ENCODE results near the gene SIGMAR1.

Gene SIGMAR1

GRCh38 chr9:34603610-34604231 lies 33.9 kb downstream of the SIGMAR1 start:
- H3K23ac ChIP-seq (ENCODE audit: low read length in 2 of 2), result no peak overlapping the region
- H3K27me3 ChIP-seq (ENCODE audit: control insufficient read depth in 1 of 2, insufficient read depth in 1 of 2, low read length in 2 of 2), result peaks cover 26 to 57% of the 10 kb centered on the region in 2 experiments
- H3K9ac ChIP-seq (ENCODE audit: low read length), result no peak overlapping the region
- H3K4me1 ChIP-seq (ENCODE audit: control insufficient read depth, insufficient read depth, low read depth, low read length), result no peaks in the 10 kb centered on the region
- no peak overlapping the region for H2BK15ac ChIP-seq (ENCODE audit: low read depth, poor library complexity, severe bottlenecking)
- H3K14ac ChIP-seq (ENCODE audit: low read length in 2 of 2), result no peak overlapping the region
- no peak overlapping the region for H2AK5ac ChIP-seq (ENCODE audit: low read length, severe bottlenecking)
- no peak overlapping the region for H2BK120ac ChIP-seq (ENCODE audit: low read depth, low read length)
- no peak overlapping the region for H3K4ac ChIP-seq (ENCODE audit: low read depth in 1 of 2, low read length in 2 of 2)
- H3K79me1 ChIP-seq (replicated peaks; ENCODE audit: low read length, poor library complexity, severe bottlenecking), result no peaks in the 10 kb centered on the region
- H3K4me2 ChIP-seq (ENCODE audit: low read length, poor library complexity, severe bottlenecking), result no peak overlapping the region
- no peak overlapping the region for H4K91ac ChIP-seq (ENCODE audit: low read length)
- DNase-seq, result peak; percentile 79
- H3K18ac ChIP-seq (ENCODE audit: low read depth in 1 of 2, low read length in 2 of 2), result no peak overlapping the region
- H2BK12ac ChIP-seq (ENCODE audit: low read length in 2 of 2), result no peak overlapping the region
- WGBS, result 37% methylated on average over 2 of the region's 4 CpGs
- no peak overlapping the region for H2BK5ac ChIP-seq (ENCODE audit: low read depth, low read length, poor library complexity, severe bottlenecking)
- H3K27ac ChIP-seq (ENCODE audit: low read length, poor library complexity, severe bottlenecking), result no peak overlapping the region
- H2AFZ ChIP-seq (ENCODE audit: low read depth, low read length), result no peak overlapping the region
- no peak overlapping the region for H3K4me3 ChIP-seq (ENCODE audit: insufficient read depth in 1 of 2, low read depth in 1 of 2, low read length in 2 of 2)
- no peaks in the 10 kb centered on the region for H3K9me3 ChIP-seq (ENCODE audit: control insufficient read depth, low read length)
- H4K8ac ChIP-seq (ENCODE audit: low read length), result no peak overlapping the region
- H3K36me3 ChIP-seq (ENCODE audit: control insufficient read depth in 1 of 2, insufficient read depth in 2 of 2, low read depth in 1 of 2, low read length in 2 of 2), result no peaks in the 10 kb centered on the region

GRCh38 chr9:34601937-34602573 lies 35.5 kb downstream of the SIGMAR1 start:
- Histone ChIP-seq H2AK5ac (ENCODE audit: low read length, severe bottlenecking) (no peak overlapping the region), H2BK120ac (ENCODE audit: low read depth, low read length) (no peak overlapping the region), H3K9me3 (ENCODE audit: control insufficient read depth, low read length) (no peaks in the 10 kb centered on the region), H2BK12ac (ENCODE audit: low read length in 2 of 2) (no peak overlapping the region), H3K4me2 (ENCODE audit: low read length, poor library complexity, severe bottlenecking) (no peak overlapping the region), H3K4me1 (ENCODE audit: control insufficient read depth, insufficient read depth, low read depth, low read length) (no peaks in the 10 kb centered on the region), H3K18ac (ENCODE audit: low read depth in 1 of 2, low read length in 2 of 2) (no peak overlapping the region), H3K27ac (ENCODE audit: low read length, poor library complexity, severe bottlenecking) (no peak overlapping the region), H3K9ac (ENCODE audit: low read length) (no peak overlapping the region), H2BK5ac (ENCODE audit: low read depth, low read length, poor library complexity, severe bottlenecking) (no peak overlapping the region), H4K91ac (ENCODE audit: low read length) (no peak overlapping the region), H3K23ac (ENCODE audit: low read length in 2 of 2) (no peak overlapping the region), H3K14ac (ENCODE audit: low read length in 2 of 2) (no peak overlapping the region), H3K27me3 (ENCODE audit: control insufficient read depth in 1 of 2, insufficient read depth in 1 of 2, low read length in 2 of 2) (peaks cover 29 to 64% of the 10 kb centered on the region in 2 experiments), H3K4me3 (ENCODE audit: insufficient read depth in 1 of 2, low read depth in 1 of 2, low read length in 2 of 2) (no peak overlapping the region), H3K4ac (ENCODE audit: low read depth in 1 of 2, low read length in 2 of 2) (no peak overlapping the region), H3K79me1 (replicated peaks; ENCODE audit: low read length, poor library complexity, severe bottlenecking) (no peaks in the 10 kb centered on the region), H4K8ac (ENCODE audit: low read length) (no peak overlapping the region), H2BK15ac (ENCODE audit: low read depth, poor library complexity, severe bottlenecking) (no peak overlapping the region), H3K36me3 (ENCODE audit: control insufficient read depth in 1 of 2, insufficient read depth in 2 of 2, low read depth in 1 of 2, low read length in 2 of 2) (no peaks in the 10 kb centered on the region), H2AFZ (ENCODE audit: low read depth, low read length) (no peak overlapping the region)
- DNase-seq, result no peak
- 46% methylated on average over 5 of the region's 6 CpGs for WGBS

- Histone ChIP-seq H4K8ac (ENCODE audit: low read length) (no peak overlapping the region), H3K14ac (ENCODE audit: low read length in 2 of 2) (no peak overlapping the region), H2BK5ac (ENCODE audit: low read depth, low read length, poor library complexity, severe bottlenecking) (no peak overlapping the region), H3K9me3 (ENCODE audit: control insufficient read depth, low read length) (no peaks in the 10 kb centered on the region), H2BK15ac (ENCODE audit: low read depth, poor library complexity, severe bottlenecking) (no peak overlapping the region), H2AK5ac (ENCODE audit: low read length, severe bottlenecking) (no peak overlapping the region), H3K36me3 (ENCODE audit: control insufficient read depth in 1 of 2, insufficient read depth in 2 of 2, low read depth in 1 of 2, low read length in 2 of 2) (no peaks in the 10 kb centered on the region), H4K91ac (ENCODE audit: low read length) (no peak overlapping the region), H2AFZ (ENCODE audit: low read depth, low read length) (no peak overlapping the region), H3K23ac (ENCODE audit: low read length in 2 of 2) (no peak overlapping the region), H3K27ac (ENCODE audit: low read length, poor library complexity, severe bottlenecking) (no peak overlapping the region), H3K27me3 (ENCODE audit: control insufficient read depth in 1 of 2, insufficient read depth in 1 of 2, low read length in 2 of 2) (peaks cover 33 to 66% of the 10 kb centered on the region in 2 experiments), H3K18ac (ENCODE audit: low read depth in 1 of 2, low read length in 2 of 2) (no peak overlapping the region), H3K4me3 (ENCODE audit: insufficient read depth in 1 of 2, low read depth in 1 of 2, low read length in 2 of 2) (no peak overlapping the region), H3K4me1 (ENCODE audit: control insufficient read depth, insufficient read depth, low read depth, low read length) (no peaks in the 10 kb centered on the region), H3K79me1 (replicated peaks; ENCODE audit: low read length, poor library complexity, severe bottlenecking) (no peaks in the 10 kb centered on the region), H3K4me2 (ENCODE audit: low read length, poor library complexity, severe bottlenecking) (no peak overlapping the region), H3K4ac (ENCODE audit: low read depth in 1 of 2, low read length in 2 of 2) (no peak overlapping the region), H2BK12ac (ENCODE audit: low read length in 2 of 2) (no peak overlapping the region), H2BK120ac (ENCODE audit: low read depth, low read length) (no peak overlapping the region), H3K9ac (ENCODE audit: low read length) (peak overlapping the region; percentile 14)
- WGBS, result 63% methylated on average over 1 of the region's 1 CpG
- no peak for DNase-seq
Measured at GRCh38 chr9:34600908-34601307, 36.7 kb downstream of the SIGMAR1 start.

- Histone ChIP-seq H2AFZ (ENCODE audit: low read depth, low read length) (no peak overlapping the region), H4K8ac (ENCODE audit: low read length) (no peak overlapping the region), H4K91ac (ENCODE audit: low read length) (no peak overlapping the region), H3K18ac (ENCODE audit: low read depth in 1 of 2, low read length in 2 of 2) (no peak overlapping the region), H3K23ac (ENCODE audit: low read length in 2 of 2) (no peak overlapping the region), H3K9ac (ENCODE audit: low read length) (no peak overlapping the region), H3K4me3 (ENCODE audit: insufficient read depth in 1 of 2, low read depth in 1 of 2, low read length in 2 of 2) (no peak overlapping the region), H3K9me3 (ENCODE audit: control insufficient read depth, low read length) (no peaks in the 10 kb centered on the region), H3K4ac (ENCODE audit: low read depth in 1 of 2, low read length in 2 of 2) (no peak overlapping the region), H2BK120ac (ENCODE audit: low read depth, low read length) (no peak overlapping the region), H3K27me3 (ENCODE audit: control insufficient read depth in 1 of 2, insufficient read depth in 1 of 2, low read length in 2 of 2) (peaks cover 27 to 66% of the 10 kb centered on the region in 2 experiments), H3K4me1 (ENCODE audit: control insufficient read depth, insufficient read depth, low read depth, low read length) (no peaks in the 10 kb centered on the region), H2BK12ac (ENCODE audit: low read length in 2 of 2) (no peak overlapping the region), H3K14ac (ENCODE audit: low read length in 2 of 2) (no peak overlapping the region), H2BK15ac (ENCODE audit: low read depth, poor library complexity, severe bottlenecking) (no peak overlapping the region), H3K27ac (ENCODE audit: low read length, poor library complexity, severe bottlenecking) (no peak overlapping the region), H3K4me2 (ENCODE audit: low read length, poor library complexity, severe bottlenecking) (no peak overlapping the region), H2AK5ac (ENCODE audit: low read length, severe bottlenecking) (no peak overlapping the region), H3K79me1 (replicated peaks; ENCODE audit: low read length, poor library complexity, severe bottlenecking) (no peaks in the 10 kb centered on the region), H3K36me3 (ENCODE audit: control insufficient read depth in 1 of 2, insufficient read depth in 2 of 2, low read depth in 1 of 2, low read length in 2 of 2) (no peaks in the 10 kb centered on the region), H2BK5ac (ENCODE audit: low read depth, low read length, poor library complexity, severe bottlenecking) (no peak overlapping the region)
- WGBS, result 0% methylated on average over 1 of the region's 1 CpG
- DNase-seq, result no peak
Measured at GRCh38 chr9:34599546-34599945, 38.0 kb downstream of the SIGMAR1 start.
